Calu3 (cell line): Measurements from ENCODE around the gene SERPINB5. TPM values are rescaled to one million over a fixed set of nuclear protein-coding genes. Genes with fewer than 3 reads are reported as not detected.

Source experiments
- BruUV-seq: library from RNA; stranded (reverse); fragments of 400-500 nt; replicated peaks from 2 replicates; lab custom pipeline; 2021; lab: Mats Ljungman, UMichigan
- CTCF ChIA-PET: fragments of 300-600 bp; sonication (Branson Sonifier 250); formaldehyde crosslinking; loops from one replicate; lab custom pipeline; 2022; ENCODE audit warnings: antibody characterized with exemption; lab: Charles Lee
- DNase-seq: peaks from one replicate; pipeline ENCODE4 v3.0.0; 2022
- H3K27ac Mint-ChIP-seq: one replicate; pipeline ENCODE4 v1.8.0; 2022; ENCODE audit warnings: mixed read lengths; ENCODE audit not compliant: unreplicated experiment
- H3K27me3 Mint-ChIP-seq: one replicate; pipeline ENCODE4 v1.8.0; 2022; ENCODE audit warnings: mixed read lengths; ENCODE audit not compliant: unreplicated experiment
- H3K36me3 Mint-ChIP-seq: one replicate; pipeline ENCODE4 v1.8.0; 2022; ENCODE audit warnings: mild to moderate bottlenecking, moderate library complexity, mixed read lengths; ENCODE audit not compliant: insufficient read depth, unreplicated experiment
- H3K4me1 Mint-ChIP-seq: one replicate; pipeline ENCODE4 v1.8.0; 2022; ENCODE audit warnings: mild to moderate bottlenecking, low read depth, mixed read lengths; ENCODE audit not compliant: unreplicated experiment
- H3K4me3 Mint-ChIP-seq: one replicate; pipeline ENCODE4 v1.8.0; 2022; ENCODE audit warnings: mild to moderate bottlenecking, low read depth, moderate library complexity, mixed read lengths; ENCODE audit not compliant: unreplicated experiment
- H3K9me3 Mint-ChIP-seq: one replicate; pipeline ENCODE4 v1.8.0; 2022; ENCODE audit warnings: low read depth, mixed read lengths; ENCODE audit not compliant: unreplicated experiment
- intact Hi-C: fragments of 100-400 bp; cut with micrococcal nuclease; formaldehyde crosslinking; loops from one replicate; pipeline ENCODE4 v1.10.0; 2022; ENCODE audit not compliant: unreplicated experiment
- total RNA-seq: library from RNA; stranded (reverse); gene quantifications from 2 replicates; pipeline ENCODE4 v1.2.3, GENCODE V29; 2022
- TF ChIP-seq, protein P1 (sequence below): fragments of 200-600 bp; IDR thresholded peaks from one replicate; pipeline ENCODE4 v1.8.0; 2022; ENCODE audit warnings: antibody characterized with exemption; ENCODE audit not compliant: unreplicated experiment

Gene SERPINB5
- total RNA-seq, 1 experiment from 2014 or later = 34.0 TPM

DNA sequence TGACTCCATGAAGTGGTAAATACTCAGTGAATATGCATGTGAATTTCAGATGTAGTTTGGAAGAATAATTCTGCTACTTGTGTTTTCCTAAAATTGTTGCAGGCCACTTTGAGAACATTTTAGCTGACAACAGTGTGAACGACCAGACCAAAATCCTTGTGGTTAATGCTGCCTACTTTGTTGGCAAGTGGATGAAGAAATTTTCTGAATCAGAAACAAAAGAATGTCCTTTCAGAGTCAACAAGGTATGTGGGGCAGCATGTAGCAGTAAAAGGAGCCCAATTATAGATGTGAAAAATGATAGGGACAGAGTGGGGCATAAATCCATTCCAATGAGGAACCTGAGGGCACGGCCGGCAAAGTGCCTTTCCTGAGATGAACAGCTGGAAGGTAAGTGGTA, 16.1 kb downstream of the SERPINB5 start:
- H3K9me3 Mint-ChIP-seq = no peaks in the 10 kb centered on the region
- H3K27ac Mint-ChIP-seq = no peak overlapping the region
- intact Hi-C loops = no loop called here
- H3K36me3 Mint-ChIP-seq = peaks cover 16% of the 10 kb centered on the region
- H3K27me3 Mint-ChIP-seq = no peaks in the 10 kb centered on the region
- H3K4me3 Mint-ChIP-seq = no peak overlapping the region
- CTCF ChIA-PET = no interaction called here
- no peaks in the 10 kb centered on the region for H3K4me1 Mint-ChIP-seq
- no peak for DNase-seq
- no TSS peak for BruUV-seq
- TF ChIP-seq, protein P1, sequence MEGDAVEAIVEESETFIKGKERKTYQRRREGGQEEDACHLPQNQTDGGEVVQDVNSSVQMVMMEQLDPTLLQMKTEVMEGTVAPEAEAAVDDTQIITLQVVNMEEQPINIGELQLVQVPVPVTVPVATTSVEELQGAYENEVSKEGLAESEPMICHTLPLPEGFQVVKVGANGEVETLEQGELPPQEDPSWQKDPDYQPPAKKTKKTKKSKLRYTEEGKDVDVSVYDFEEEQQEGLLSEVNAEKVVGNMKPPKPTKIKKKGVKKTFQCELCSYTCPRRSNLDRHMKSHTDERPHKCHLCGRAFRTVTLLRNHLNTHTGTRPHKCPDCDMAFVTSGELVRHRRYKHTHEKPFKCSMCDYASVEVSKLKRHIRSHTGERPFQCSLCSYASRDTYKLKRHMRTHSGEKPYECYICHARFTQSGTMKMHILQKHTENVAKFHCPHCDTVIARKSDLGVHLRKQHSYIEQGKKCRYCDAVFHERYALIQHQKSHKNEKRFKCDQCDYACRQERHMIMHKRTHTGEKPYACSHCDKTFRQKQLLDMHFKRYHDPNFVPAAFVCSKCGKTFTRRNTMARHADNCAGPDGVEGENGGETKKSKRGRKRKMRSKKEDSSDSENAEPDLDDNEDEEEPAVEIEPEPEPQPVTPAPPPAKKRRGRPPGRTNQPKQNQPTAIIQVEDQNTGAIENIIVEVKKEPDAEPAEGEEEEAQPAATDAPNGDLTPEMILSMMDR = no peak

GRCh38 chr18:63495675-63496074, 18.9 kb downstream of the SERPINB5 start:
- CTCF ChIA-PET = no interaction called here
- Mint-ChIP-seq H3K4me1 (no peaks in the 10 kb centered on the region), H3K9me3 (no peaks in the 10 kb centered on the region), H3K36me3 (no peaks in the 10 kb centered on the region), H3K4me3 (no peak overlapping the region), H3K27me3 (no peaks in the 10 kb centered on the region), H3K27ac (no peak overlapping the region)
- BruUV-seq = no TSS peak
- TF ChIP-seq, protein P1 = no peak
- DNase-seq = no peak
- intact Hi-C loops = no loop called here

GRCh38 chr18:63505566-63506335, 29.0 kb downstream of the SERPINB5 start:
- CTCF ChIA-PET = interaction anchor here (0.6 kb wide), 1 partner anchor 174 kb away, joined by 3 read pairs; no protein-coding TSS in a partner anchor
- intact Hi-C loops = loop anchor here (1.0 to 5.0 kb wide), 2 partner anchors 83 to 374 kb away; partner anchors contain the start of gene VPS4B
- Mint-ChIP-seq H3K4me1 (no peaks in the 10 kb centered on the region), H3K9me3 (no peaks in the 10 kb centered on the region), H3K4me3 (no peak overlapping the region), H3K27ac (peak overlapping the region; percentile 40), H3K27me3 (no peaks in the 10 kb centered on the region), H3K36me3 (no peaks in the 10 kb centered on the region)
- peak; percentile 66 for DNase-seq
- no TSS peak for BruUV-seq
- TF ChIP-seq, protein P1 = peak; percentile 74

GRCh38 chr18:63506336-63506646, 29.5 kb downstream of the SERPINB5 start:
- intact Hi-C loops = loop anchor here (1.0 to 5.0 kb wide), 2 partner anchors 84 to 375 kb away; partner anchors contain the start of gene VPS4B
- BruUV-seq = no TSS peak
- no peak overlapping the region for H3K4me3 Mint-ChIP-seq
- DNase-seq = no peak
- TF ChIP-seq, protein P1 = no peak
- no peaks in the 10 kb centered on the region for H3K27me3 Mint-ChIP-seq
- no peaks in the 10 kb centered on the region for H3K36me3 Mint-ChIP-seq
- H3K9me3 Mint-ChIP-seq = no peaks in the 10 kb centered on the region
- no peaks in the 10 kb centered on the region for H3K4me1 Mint-ChIP-seq
- CTCF ChIA-PET = interaction anchor here (0.6 kb wide), 1 partner anchor 175 kb away, joined by 3 read pairs; no protein-coding TSS in a partner anchor
- no peak overlapping the region for H3K27ac Mint-ChIP-seq
